ENCODE measurements around the gene TTLL5. TPM values are rescaled to one million over a fixed set of nuclear protein-coding genes. Genes with fewer than 3 reads are reported as not detected.

Gene TTLL5
- polyA plus RNA-seq, 3 donors, result 4.2 to 7.2 (median 4.7) TPM

- Histone ChIP-seq H4K20me1 (ENCODE audit: insufficient read depth, low read length) (no peaks in the 10 kb centered on the region), H3K27me3 (ENCODE audit: control insufficient read depth in 2 of 2, insufficient read depth in 2 of 2, low read length in 2 of 2) (no peaks in the 10 kb centered on the region), H3K4me2 (replicated peaks; ENCODE audit: extremely low read depth, low read length, poor library complexity, severe bottlenecking) (no peak overlapping the region), H3K4me3 (replicated peaks in 1 of 3; ENCODE audit: low read depth in 2 of 3, low read length in 3 of 3) (no peak overlapping the region), H3K9ac (ENCODE audit: insufficient read depth, low read length, poor library complexity, severe bottlenecking) (no peak overlapping the region), H3K36me3 (replicated peaks in 1 of 2; ENCODE audit: control insufficient read depth in 1 of 2, insufficient read depth in 2 of 2, low read length in 2 of 2) (no peaks in the 10 kb centered on the region), H3K4me1 (ENCODE audit: control insufficient read depth in 1 of 2, insufficient read depth in 2 of 2, low read length in 2 of 2) (no peaks in the 10 kb centered on the region), H2AFZ (ENCODE audit: insufficient read depth, low read depth, low read length, poor library complexity, severe bottlenecking) (no peak overlapping the region), H3K79me2 (ENCODE audit: insufficient read depth, low read length) (no peaks in the 10 kb centered on the region), H3K9me3 (replicated peaks in 1 of 2; ENCODE audit: control insufficient read depth in 1 of 2, insufficient read depth in 1 of 2, low read length in 2 of 2) (no peaks in the 10 kb centered on the region), H3K27ac (ENCODE audit: low read depth in 1 of 2, low read length in 2 of 2) (no peak overlapping the region)
- intact Hi-C loops (cut with micrococcal nuclease), result no loop called here
- Mint-ChIP-seq H3K4me1 (no peaks in the 10 kb centered on the region), H3K9me3 (peaks cover 0 to 3% (median 0%) of the 10 kb centered on the region in 7 donors), H3K36me3 (peaks cover 9 to 12% of the 10 kb centered on the region in 2 donors), H3K4me3 (no peak overlapping the region), H3K27ac (no peak overlapping the region), H3K27me3 (ENCODE audit: low read depth in 3 of 3) (no peaks in the 10 kb centered on the region)
- no peak for DNase-seq
- TF ChIP-seq CTCF (IDR thresholded peaks at IDR 0.05), result no peak
- WGBS (ENCODE audit: insufficient coverage), result 100% methylated on average over 1 of the region's 5 CpGs
These were observed 267.7 kb downstream of the TTLL5 start for GRCh38 chr14:75928690-75929181.

GRCh38 chr14:75933712-75934296 is 272.8 kb downstream of the TTLL5 start:
- no peaks in the 10 kb centered on the region for H4K20me1 ChIP-seq (ENCODE audit: insufficient read depth, low read length)
- no peaks in the 10 kb centered on the region for H3K4me1 ChIP-seq (ENCODE audit: control insufficient read depth in 1 of 2, insufficient read depth in 2 of 2, low read length in 2 of 2)
- Mint-ChIP-seq H3K27ac (no peak overlapping the region), H3K4me3 (no peak overlapping the region), H3K9me3 (no peaks in the 10 kb centered on the region), H3K4me1 (no peaks in the 10 kb centered on the region), H3K27me3 (ENCODE audit: low read depth in 3 of 3) (no peaks in the 10 kb centered on the region), H3K36me3 (peaks cover 7 to 9% of the 10 kb centered on the region in 2 donors)
- intact Hi-C loops (cut with micrococcal nuclease), result no loop called here
- H3K27ac ChIP-seq (ENCODE audit: low read depth in 1 of 2, low read length in 2 of 2), result no peak overlapping the region
- no peak overlapping the region for H3K9ac ChIP-seq (ENCODE audit: insufficient read depth, low read length, poor library complexity, severe bottlenecking)
- no peaks in the 10 kb centered on the region for H3K27me3 ChIP-seq (ENCODE audit: control insufficient read depth in 2 of 2, insufficient read depth in 2 of 2, low read length in 2 of 2)
- no peak overlapping the region for H3K4me2 ChIP-seq (replicated peaks; ENCODE audit: extremely low read depth, low read length, poor library complexity, severe bottlenecking)
- no peak for TF ChIP-seq CTCF (IDR thresholded peaks at IDR 0.05)
- H2AFZ ChIP-seq (ENCODE audit: insufficient read depth, low read depth, low read length, poor library complexity, severe bottlenecking), result no peak overlapping the region
- no peaks in the 10 kb centered on the region for H3K36me3 ChIP-seq (replicated peaks in 1 of 2; ENCODE audit: control insufficient read depth in 1 of 2, insufficient read depth in 2 of 2, low read length in 2 of 2)
- H3K4me3 ChIP-seq (replicated peaks in 1 of 3; ENCODE audit: low read depth in 2 of 3, low read length in 3 of 3), result no peak overlapping the region
- no peaks in the 10 kb centered on the region for H3K9me3 ChIP-seq (replicated peaks in 1 of 2; ENCODE audit: control insufficient read depth in 1 of 2, insufficient read depth in 1 of 2, low read length in 2 of 2)
- no peak for DNase-seq
- H3K79me2 ChIP-seq (ENCODE audit: insufficient read depth, low read length), result no peaks in the 10 kb centered on the region
- WGBS (ENCODE audit: insufficient coverage), result 46% methylated on average over 2 of the region's 2 CpGs

All from CD14-positive monocyte (primary cell).